Endothelial cell (in vitro differentiated cells): ENCODE results near the gene OGFRL1. TPM values are rescaled to one million over a fixed set of nuclear protein-coding genes. Genes with fewer than 3 reads are reported as not detected.
"Not testable (repeated sequence)": the region's sequence is repeated elsewhere in the genome, so short reads cannot be mapped to it uniquely, and the experiment has no call there.

Experiments
- DNase-seq: peaks from one replicate; pipeline ENCODE4 v3.0.0; 2021; ENCODE audit warnings: low spot score
- H3K27ac Mint-ChIP-seq: one replicate; pipeline ENCODE4 v1.8.0; 2021; ENCODE audit warnings: mixed read lengths, inconsistent platforms; ENCODE audit not compliant: unreplicated experiment
- H3K27me3 Mint-ChIP-seq: one replicate; pipeline ENCODE4 v1.8.0; 2021; ENCODE audit warnings: mild to moderate bottlenecking, moderate library complexity, mixed read lengths, inconsistent platforms; ENCODE audit not compliant: unreplicated experiment
- H3K36me3 Mint-ChIP-seq: one replicate; pipeline ENCODE4 v1.8.0; 2021; ENCODE audit warnings: mild to moderate bottlenecking, low read depth, mixed read lengths, inconsistent platforms; ENCODE audit not compliant: unreplicated experiment
- H3K4me1 Mint-ChIP-seq: one replicate; pipeline ENCODE4 v1.8.0; 2021; ENCODE audit warnings: mild to moderate bottlenecking, mixed read lengths, inconsistent platforms; ENCODE audit not compliant: unreplicated experiment
- H3K4me3 Mint-ChIP-seq: one replicate; pipeline ENCODE4 v1.8.0; 2021; ENCODE audit warnings: mild to moderate bottlenecking, mixed read lengths, inconsistent platforms; ENCODE audit not compliant: unreplicated experiment
- H3K9me3 Mint-ChIP-seq: one replicate; pipeline ENCODE4 v1.8.0; 2021; ENCODE audit warnings: mixed read lengths, inconsistent platforms; ENCODE audit not compliant: unreplicated experiment
- CTCF ChIP-seq: fragments of 200-600 bp; sonication (generic); IDR thresholded peaks from one replicate; pipeline ENCODE4 v1.5.0; 2021; ENCODE audit warnings: antibody characterized with exemption; ENCODE audit not compliant: unreplicated experiment
- total RNA-seq: library from RNA; stranded (reverse); fragmentation: NEBNext Ultra II Directional; extraction: Animal tissue kit (Norgen Biotek cat#: 25700); gene quantifications from one replicate; pipeline ENCODE4 v1.2.1, GENCODE V29; 2021; ENCODE audit not compliant: unreplicated experiment

OGFRL1 gene
- total RNA-seq, 1 donor from 2014 or later = 6.0 TPM

- H3K4me1 Mint-ChIP-seq = peaks cover 7% of the 10 kb centered on the region
- peaks cover 1% of the 10 kb centered on the region for H3K27me3 Mint-ChIP-seq
- H3K9me3 Mint-ChIP-seq = no peaks in the 10 kb centered on the region
- TF ChIP-seq CTCF = no peak
- H3K36me3 Mint-ChIP-seq = no peaks in the 10 kb centered on the region
- no peak overlapping the region for H3K4me3 Mint-ChIP-seq
- no peak overlapping the region for H3K27ac Mint-ChIP-seq
- DNase-seq = no peak
These were observed 30.3 kb upstream of the OGFRL1 start for GRCh38 chr6:71258078-71258866.

- peaks cover 1% of the 10 kb centered on the region for H3K27me3 Mint-ChIP-seq
- no peak overlapping the region for H3K27ac Mint-ChIP-seq
These were observed 28.6 kb upstream of the OGFRL1 start for GRCh38 chr6:71259888-71260604.

GRCh38 chr6:71262914-71263313 lies 25.7 kb upstream of the OGFRL1 start:
- H3K9me3 Mint-ChIP-seq = peaks cover 4% of the 10 kb centered on the region
- no peak for TF ChIP-seq CTCF

More at GRCh38 chr6:71259888-71260604, 28.6 kb upstream of the OGFRL1 start:
- DNase-seq = no peak
- TF ChIP-seq CTCF = no peak
- Mint-ChIP-seq H3K36me3 (no peaks in the 10 kb centered on the region), H3K4me1 (peaks cover 7% of the 10 kb centered on the region), H3K9me3 (no peaks in the 10 kb centered on the region), H3K4me3 (no peak overlapping the region)

GRCh38 chr6:71266392-71266791 lies 22.2 kb upstream of the OGFRL1 start:
- peaks cover 16% of the 10 kb centered on the region for H3K9me3 Mint-ChIP-seq
- H3K36me3 Mint-ChIP-seq = peaks cover 12% of the 10 kb centered on the region
- not testable (repeated sequence) for H3K4me1 Mint-ChIP-seq, H3K27me3 Mint-ChIP-seq, H3K27ac Mint-ChIP-seq, DNase-seq, H3K4me3 Mint-ChIP-seq

More at GRCh38 chr6:71262914-71263313, 25.7 kb upstream of the OGFRL1 start:
- H3K27ac Mint-ChIP-seq = no peak overlapping the region
- no peak overlapping the region for H3K4me3 Mint-ChIP-seq
- no peaks in the 10 kb centered on the region for H3K4me1 Mint-ChIP-seq
- H3K27me3 Mint-ChIP-seq = peaks cover under 1% of the 10 kb centered on the region
- DNase-seq = no peak
- H3K36me3 Mint-ChIP-seq = peaks cover 4% of the 10 kb centered on the region

- no peak for DNase-seq
- Mint-ChIP-seq H3K4me3 (no peak overlapping the region), H3K4me1 (no peaks in the 10 kb centered on the region), H3K27ac (no peak overlapping the region), H3K36me3 (peaks cover 12% of the 10 kb centered on the region), H3K27me3 (peaks cover 2% of the 10 kb centered on the region), H3K9me3 (peaks cover 16% of the 10 kb centered on the region)
- no peak for TF ChIP-seq CTCF
These were observed 19.7 kb upstream of the OGFRL1 start for GRCh38 chr6:71268735-71269437.
